HG02759 (cell line): Measurements from ENCODE around the gene NRXN2.
"Not testable (repeated sequence)": the region's sequence is repeated elsewhere in the genome, so short reads cannot be mapped to it uniquely, and the experiment has no call there.

Source experiments
- ATAC-seq: cut with Tn5 transposase; IDR thresholded peaks from one replicate; pipeline ENCODE4 v1.9.1; 2021; ENCODE audit warnings: mild to moderate bottlenecking, moderate library complexity; ENCODE audit not compliant: unreplicated experiment

The NRXN2 gene

GRCh38 chr11:64677441-64678023 lies 45.5 kb downstream of the NRXN2 start:
- ATAC-seq: no peak

DNA sequence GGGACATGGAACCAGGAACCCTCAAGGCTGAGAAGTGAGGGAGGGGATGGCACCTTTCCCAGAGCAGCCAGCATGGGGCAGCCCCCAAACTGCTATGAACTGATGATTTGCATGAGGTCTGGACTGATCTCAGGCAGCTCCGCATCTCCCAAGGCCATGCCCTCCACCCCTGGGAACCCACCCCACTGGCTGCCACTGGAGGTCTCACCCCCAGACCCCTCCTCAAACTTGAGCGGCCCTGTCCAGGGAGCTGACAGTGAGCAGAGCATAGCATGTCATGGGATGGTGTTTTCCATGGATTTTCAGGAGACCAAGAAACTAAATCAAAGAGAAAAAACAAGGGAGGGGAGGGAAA lies 46.8 kb downstream of the NRXN2 start:
- ATAC-seq: no peak

- ATAC-seq: no peak
Observed at GRCh38 chr11:64675450-64676260, 47.3 kb downstream of the NRXN2 start.

- ATAC-seq: no peak
Observed at GRCh38 chr11:64674774-64675173, 48.2 kb downstream of the NRXN2 start.

- no peak for ATAC-seq
Observed at GRCh38 chr11:64673279-64673678, 49.7 kb downstream of the NRXN2 start.

DNA sequence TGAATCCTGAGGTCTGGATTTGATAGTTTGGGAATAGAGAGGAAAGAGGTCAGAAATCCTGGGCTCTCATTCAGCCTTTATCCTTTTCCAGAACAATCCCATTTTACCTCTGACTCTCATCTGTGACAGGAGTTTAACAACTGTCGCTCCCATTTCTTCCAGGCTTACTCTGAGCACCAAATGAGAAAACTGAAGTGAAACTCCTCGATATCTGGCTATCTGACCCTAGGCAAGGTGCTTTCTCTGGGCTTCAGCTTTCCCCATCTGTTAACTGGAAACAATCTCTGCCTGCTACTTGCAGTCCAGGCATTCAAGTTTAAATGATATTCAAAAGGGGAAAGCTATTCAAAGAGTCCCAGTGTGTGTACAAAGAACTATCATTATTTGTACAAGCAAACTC lies 50.1 kb downstream of the NRXN2 start:
- no peak for ATAC-seq

DNA sequence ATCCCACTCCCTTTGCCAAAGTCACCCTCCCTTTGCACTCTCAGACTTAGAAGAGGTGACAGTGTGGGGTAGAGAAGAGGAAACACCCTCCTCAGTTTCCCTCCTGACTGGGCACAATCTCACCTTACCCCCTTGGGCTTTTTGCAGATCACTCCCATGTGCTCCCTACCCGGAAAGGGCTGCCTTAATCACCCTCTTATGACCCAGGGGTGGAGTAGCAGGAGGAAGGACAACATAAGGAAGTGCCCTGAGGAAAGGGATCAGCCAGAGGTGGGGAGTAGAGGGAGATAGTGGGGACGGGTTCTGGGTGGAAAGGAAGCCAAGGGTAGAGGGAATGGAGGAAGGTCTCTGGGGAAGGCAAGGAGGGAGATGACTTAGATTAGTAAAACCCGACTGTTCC lies 52.0 kb downstream of the NRXN2 start:
- ATAC-seq: no peak

GRCh38 chr11:64667154-64667745 lies 55.7 kb downstream of the NRXN2 start:
- ATAC-seq: no peak

DNA sequence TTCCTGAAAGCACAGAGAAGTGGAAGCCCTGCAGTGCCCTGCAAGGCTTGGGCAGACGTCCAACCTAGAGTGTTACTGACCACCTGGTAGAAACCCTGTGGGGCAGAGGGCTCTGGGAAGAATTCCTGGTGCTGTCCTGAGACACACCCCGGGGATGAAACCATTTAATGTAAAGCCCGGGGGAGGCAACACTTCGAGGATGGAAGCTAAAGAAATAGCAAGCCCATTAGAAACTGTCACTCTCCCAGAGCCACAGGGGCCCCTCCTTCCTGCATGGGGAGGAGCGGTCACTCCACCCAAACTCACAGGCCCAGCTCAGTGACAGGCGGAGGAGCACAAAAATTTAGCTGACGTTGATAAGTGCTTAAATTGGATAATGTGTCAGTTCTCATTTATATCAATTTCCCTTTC lies 57.6 kb downstream of the NRXN2 start:
- no peak for ATAC-seq

DNA sequence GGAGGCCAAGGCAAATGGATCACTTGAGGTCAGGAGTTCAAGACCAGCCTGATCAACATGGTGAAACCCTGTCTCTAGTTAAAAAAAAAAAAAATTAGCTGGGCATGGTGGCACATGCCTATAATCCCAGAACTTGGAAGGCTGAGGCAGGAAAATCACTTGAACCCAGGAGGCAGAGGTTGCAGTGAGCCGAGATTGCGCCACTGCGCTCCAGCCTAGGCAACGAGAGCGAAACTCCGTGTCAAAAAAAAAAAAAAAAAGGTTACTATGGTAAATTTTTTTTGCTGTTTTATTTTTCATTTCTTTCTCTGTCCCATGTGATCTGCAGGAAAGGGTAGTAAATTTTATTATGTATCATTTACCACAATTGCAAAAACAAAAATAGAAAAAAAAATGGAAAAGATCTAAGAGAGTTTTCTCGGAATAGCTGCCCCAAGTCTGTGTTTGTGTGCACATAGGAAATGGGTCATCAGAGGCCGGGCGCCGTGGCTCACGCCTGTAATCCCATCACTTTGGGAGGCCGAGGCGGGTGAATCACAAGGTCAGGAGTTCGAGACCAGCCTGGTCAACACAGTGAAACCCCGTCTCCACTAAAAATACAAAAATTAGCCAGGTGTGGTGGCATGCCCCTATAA lies 58.6 kb downstream of the NRXN2 start:
- not testable (repeated sequence) for ATAC-seq

- ATAC-seq: no peak
Observed at GRCh38 chr11:64663656-64664055, 59.3 kb downstream of the NRXN2 start.

GRCh38 chr11:64661614-64662013 lies 61.4 kb downstream of the NRXN2 start:
- no peak for ATAC-seq

DNA sequence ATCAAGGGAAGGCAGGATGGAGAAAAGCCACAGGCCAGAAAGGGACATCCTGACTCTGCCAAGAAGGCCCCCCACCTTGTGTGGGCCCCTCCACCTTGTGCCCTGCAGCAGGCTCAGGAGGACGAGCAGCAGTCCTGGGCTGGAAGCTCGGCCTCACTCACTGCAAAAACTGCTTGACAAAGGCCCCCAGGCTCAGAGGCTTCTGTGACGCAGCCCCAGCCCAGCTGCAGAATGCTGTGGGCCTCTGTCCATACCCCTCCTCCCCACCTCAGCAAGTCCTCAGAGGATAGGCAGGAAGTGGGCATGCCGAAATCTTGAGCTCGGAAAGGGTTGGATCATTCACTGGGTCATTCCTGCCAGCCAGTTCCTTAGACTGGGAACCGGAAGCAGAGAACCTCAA lies 61.9 kb downstream of the NRXN2 start:
- ATAC-seq: no peak

GRCh38 chr11:64660706-64661105 lies 62.3 kb downstream of the NRXN2 start:
- ATAC-seq: no peak

- ATAC-seq: no peak
Observed at GRCh38 chr11:64660205-64660604, 62.8 kb downstream of the NRXN2 start.

DNA sequence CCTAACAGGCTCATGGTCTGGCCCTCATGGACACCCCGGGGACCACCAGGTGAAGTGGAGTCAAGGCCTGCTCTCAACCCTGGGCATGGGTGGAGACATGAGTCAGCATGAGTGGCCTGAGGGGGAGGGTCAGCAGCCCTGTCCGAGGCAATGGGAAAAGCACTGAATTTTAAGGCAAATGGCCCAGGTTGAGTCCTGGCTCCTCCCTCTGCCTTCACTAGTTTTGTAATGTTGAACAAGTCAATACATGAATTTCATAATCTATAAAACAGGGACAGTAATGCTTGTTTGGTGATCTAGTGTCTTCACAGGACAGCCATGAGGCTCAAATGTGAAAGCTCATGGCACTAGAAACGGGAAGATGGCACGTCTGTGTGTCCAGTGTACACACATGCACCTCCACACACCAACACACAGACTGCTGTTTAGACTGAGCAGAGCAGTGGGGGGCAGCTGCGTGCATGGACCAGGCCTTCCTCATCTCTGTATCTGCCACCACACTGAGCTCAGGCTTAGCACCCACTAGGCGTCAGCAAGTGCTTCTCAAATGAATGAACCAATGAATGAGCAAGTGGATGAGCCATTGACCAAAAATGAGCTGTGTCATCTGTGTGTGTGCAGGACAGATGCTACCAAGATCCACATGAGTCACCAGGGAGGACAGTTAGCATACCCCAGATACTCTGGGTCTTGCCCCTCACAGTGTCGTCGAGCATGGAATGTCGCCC lies 63.4 kb downstream of the NRXN2 start:
- no peak for ATAC-seq

GRCh38 chr11:64658265-64658664 lies 64.7 kb downstream of the NRXN2 start:
- ATAC-seq: no peak

- ATAC-seq: no peak
Observed at GRCh38 chr11:64656862-64657261, 66.1 kb downstream of the NRXN2 start.

- no peak for ATAC-seq
Observed at GRCh38 chr11:64655941-64656601, 66.9 kb downstream of the NRXN2 start.

DNA sequence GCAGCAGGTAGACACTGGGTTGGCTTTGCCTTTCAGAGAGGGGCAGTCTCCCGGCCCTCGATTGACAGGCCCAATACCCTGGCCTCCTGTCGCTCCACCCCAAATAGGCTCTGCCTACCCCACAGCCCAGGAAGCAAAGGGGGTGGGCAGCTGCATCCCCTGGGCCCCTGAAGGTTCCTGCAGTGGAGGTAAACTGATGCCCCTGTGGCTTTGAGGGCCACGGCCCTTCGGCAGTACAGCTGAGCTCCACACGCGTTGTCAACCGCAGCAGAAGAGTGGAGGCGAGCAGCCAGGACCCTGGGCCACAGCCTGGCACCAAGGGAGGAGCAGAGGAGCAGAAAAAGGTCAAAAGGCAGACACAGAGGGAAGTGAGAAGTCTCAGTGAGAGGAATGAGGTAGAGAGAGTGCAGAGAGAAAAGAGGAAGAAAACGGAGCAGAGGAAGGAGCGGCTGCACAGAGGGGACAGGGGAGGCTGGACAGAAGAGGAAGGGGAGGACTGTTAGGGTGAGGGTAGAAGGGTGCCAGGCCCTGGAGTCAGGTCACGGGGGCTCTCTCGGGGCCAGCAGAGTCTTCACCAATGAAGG lies 67.9 kb downstream of the NRXN2 start:
- ATAC-seq: no peak
